C1 segment of cervical spinal cord (tissue), 14 donors: ENCODE measurements around the gene ZMYND10.

ENCODE experiments used
- DNase-seq, 14 donors: peaks; one replicate each; lab custom pipeline; 2025; lab: John Stamatoyannopoulos, UW

The ZMYND10 gene

GRCh38 chr3:50371133-50371685 is 25.7 kb upstream of the ZMYND10 start:
- DNase-seq: no peak

GRCh38 chr3:50370594-50370993 is 25.1 kb upstream of the ZMYND10 start:
- DNase-seq: no peak

GRCh38 chr3:50369012-50369670 is 23.6 kb upstream of the ZMYND10 start:
- no peak for DNase-seq

- no peak for DNase-seq
These were observed 20.3 kb upstream of the ZMYND10 start for GRCh38 chr3:50365842-50366220.

GRCh38 chr3:50365080-50365841 is 19.7 kb upstream of the ZMYND10 start:
- peak in 11 of 14 donors; percentile 6 to 64 (median 33) for DNase-seq

- DNase-seq: no peak
These were observed 19.1 kb upstream of the ZMYND10 start for GRCh38 chr3:50364573-50365079.

- no peak for DNase-seq
These were observed 14.2 kb upstream of the ZMYND10 start for GRCh38 chr3:50359760-50360110.

GRCh38 chr3:50358911-50359759 is 13.6 kb upstream of the ZMYND10 start, which contains the start of gene TMEM115:
Gene TMEM115 (minus strand): TSS chr3:50359521. CDS start chr3:50359063, 458 bp downstream.
- peak; percentile 58 to 100 (median 97) for DNase-seq

- no peak for DNase-seq
These were observed 12.9 kb upstream of the ZMYND10 start for GRCh38 chr3:50358355-50358910.

- no peak for DNase-seq
These were observed 11.9 kb upstream of the ZMYND10 start for GRCh38 chr3:50357481-50357880.

- no peak for DNase-seq
These were observed 11.0 kb upstream of the ZMYND10 start for GRCh38 chr3:50356553-50356952.

- DNase-seq: no peak
These were observed 10.5 kb upstream of the ZMYND10 start for GRCh38 chr3:50355829-50356552.

- DNase-seq: no peak
These were observed 9.3 kb upstream of the ZMYND10 start for GRCh38 chr3:50354850-50355249.

- DNase-seq: no peak
These were observed 8.7 kb upstream of the ZMYND10 start for GRCh38 chr3:50354186-50354764.

GRCh38 chr3:50353245-50354004 is 7.9 kb upstream of the ZMYND10 start:
- DNase-seq: no peak

GRCh38 chr3:50352781-50353180 is 7.2 kb upstream of the ZMYND10 start:
- no peak for DNase-seq

- DNase-seq: no peak
These were observed 5.8 kb upstream of the ZMYND10 start for GRCh38 chr3:50351323-50351697.

- peak; percentile 66 to 99 (median 97) for DNase-seq
These were observed 5.2 kb upstream of the ZMYND10 start, which contains the start of the genes CYB561D2 and NPRL2 for GRCh38 chr3:50350527-50351322. Gene CYB561D2 (plus strand): TSS chr3:50350862. CDS start chr3:50351434, 572 bp downstream. Gene NPRL2 (minus strand): TSS chr3:50350775. CDS start chr3:50350652, 123 bp downstream.

GRCh38 chr3:50350213-50350526 is 4.6 kb upstream of the ZMYND10 start:
- DNase-seq: no peak
